H1 (cell line): ENCODE measurements around the gene TBCA. TPM values are rescaled to one million over a fixed set of nuclear protein-coding genes. Genes with fewer than 3 reads are reported as not detected.

Experiments used
- CTCF ChIA-PET: fragments of 300-600 bp; sonication (Branson Sonifier 250); formaldehyde crosslinking; loops from one replicate; lab custom pipeline; 2021; ENCODE audit not compliant: partially characterized antibody; lab: Charles Lee
- POLR2A ChIA-PET: fragments of 300-600 bp; sonication (Branson Sonifier 250); formaldehyde crosslinking; loops from one replicate; lab custom pipeline; 2021; ENCODE audit warnings: inconsistent platforms; ENCODE audit not compliant: partially characterized antibody; lab: Charles Lee
- DNase-seq, 2 experiments: peaks; one replicate each; pipeline versions ENCODE4 v3.0.0 to v3.0.0-alpha.2; 2010 to 2022; ENCODE audit warnings: low spot score in 2 of 2, low read depth in 1 of 2, mixed read lengths in 1 of 2
- FAIRE-seq: peaks from 2 replicates; lab custom pipeline; 2011; peaks lifted over from hg19 to GRCh38; lab: Jason Lieb, UNC
- H2AFZ ChIP-seq: 2 replicates; pipeline ENCODE4 v1.8.1; 2012; ENCODE audit warnings: low read length, inconsistent platforms
- H2AK5ac ChIP-seq: 2 replicates; pipeline ENCODE4 v1.6.1; 2013; ENCODE audit warnings: low read depth, low read length
- H2BK120ac ChIP-seq: replicated peaks from 2 replicates; pipeline ENCODE3; 2013; ENCODE audit warnings: low read depth, low read length, inconsistent platforms
- H2BK12ac ChIP-seq: 2 replicates; pipeline ENCODE4 v1.6.1; 2013; ENCODE audit warnings: low read depth, low read length
- H2BK15ac ChIP-seq: 2 replicates; pipeline ENCODE4 v1.6.1; 2013; ENCODE audit warnings: low read length
- H2BK20ac ChIP-seq: 2 replicates; pipeline ENCODE4 v1.6.1; 2013; ENCODE audit warnings: low read length
- H2BK5ac ChIP-seq: 2 replicates; pipeline ENCODE4 v1.6.1; 2013; ENCODE audit warnings: low read depth, low read length
- H3K14ac ChIP-seq: 2 replicates; pipeline ENCODE4 v1.6.1; 2013; ENCODE audit warnings: inconsistent platforms; ENCODE audit not compliant: insufficient read length
- H3K18ac ChIP-seq: 2 replicates; pipeline ENCODE4 v1.6.1; 2013; ENCODE audit warnings: low read length; ENCODE audit errors: extremely low read depth
- H3K23ac ChIP-seq: 2 replicates; pipeline ENCODE4 v1.6.1; 2013; ENCODE audit warnings: inconsistent platforms; ENCODE audit not compliant: insufficient read length
- H3K23me2 ChIP-seq: 2 replicates; pipeline ENCODE4 v1.6.1; 2013; ENCODE audit warnings: low read depth, low read length
- H3K27ac ChIP-seq: 2 replicates; pipeline ENCODE4 v1.6.1; 2011; ENCODE audit warnings: low read depth, low read length, inconsistent platforms
- H3K27me3 ChIP-seq, 4 experiments: replicated peaks in 1 of 4; 1 replicate in 1 of 4; 2 replicates in 3 of 4; pipeline versions ENCODE4 v1.6.1 to v1.8.1; 2011 to 2013; ENCODE audit warnings: low read length in 3 of 4, mild to moderate bottlenecking in 3 of 4, inconsistent platforms in 2 of 4, mixed read lengths in 2 of 4, moderate library complexity in 1 of 4; ENCODE audit not compliant: control insufficient read depth in 3 of 4, insufficient read depth in 3 of 4; ENCODE audit errors: extremely low read depth in 1 of 4
- H3K36me3 ChIP-seq, 4 experiments: 2 replicates each; pipeline versions ENCODE4 v1.6.1 to v1.8.1; 2011 to 2013; ENCODE audit warnings: mild to moderate bottlenecking in 4 of 4, low read length in 3 of 4, moderate library complexity in 2 of 4, control low read depth in 1 of 4, inconsistent platforms in 1 of 4; ENCODE audit not compliant: insufficient read depth in 4 of 4, control insufficient read depth in 2 of 4
- H3K4ac ChIP-seq: replicated peaks from 2 replicates; pipeline ENCODE3; 2013; ENCODE audit warnings: low read length, low read depth, mixed read lengths, inconsistent platforms; ENCODE audit not compliant: insufficient read length
- H3K4me1 ChIP-seq, 4 experiments: replicated peaks in 1 of 4; 1 replicate in 1 of 4; 2 replicates in 3 of 4; pipeline versions ENCODE4 v1.6.1 to v1.8.1; 2011 to 2013; ENCODE audit warnings: low read length in 3 of 4, inconsistent platforms in 2 of 4, mixed read lengths in 1 of 4; ENCODE audit not compliant: insufficient read depth in 4 of 4, control insufficient read depth in 3 of 4
- H3K4me2 ChIP-seq, 2 experiments: 2 replicates each; pipeline versions ENCODE4 v1.6.1 to v1.8.1; 2011 to 2013; ENCODE audit warnings: low read depth in 2 of 2, low read length in 2 of 2, control low read depth in 1 of 2, inconsistent platforms in 1 of 2, mild to moderate bottlenecking in 1 of 2; ENCODE audit not compliant: insufficient read depth in 1 of 2
- H3K4me3 ChIP-seq, 4 experiments: fragments of 200-600, 300-600 bp in 1 of 4; sonication (generic), shearing (Covaris generic), sonication (Bioruptor Twin) in 1 of 4; 2 replicates each; pipeline versions ENCODE4 v1.5.1 to v1.8.1; 2011 to 2016; ENCODE audit warnings: low read length in 4 of 4, low read depth in 3 of 4, control low read depth in 2 of 4, inconsistent platforms in 2 of 4, mild to moderate bottlenecking in 2 of 4, mixed read lengths in 1 of 4, moderate library complexity in 1 of 4; ENCODE audit not compliant: insufficient read depth in 2 of 4; ENCODE audit errors: extremely low read depth in 1 of 4
- H3K56ac ChIP-seq: replicated peaks from 2 replicates; pipeline ENCODE3; 2013; ENCODE audit warnings: low read depth, mild to moderate bottlenecking, mixed read lengths, low read length, inconsistent platforms; ENCODE audit not compliant: insufficient read length
- H3K79me1 ChIP-seq: 2 replicates; pipeline ENCODE4 v1.6.1; 2013; ENCODE audit warnings: low read depth, low read length, control low read depth
- H3K79me2 ChIP-seq, 2 experiments: 2 replicates each; pipeline versions ENCODE4 v1.6.1 to v1.8.1; 2012 to 2013; ENCODE audit warnings: low read length in 2 of 2, mild to moderate bottlenecking in 2 of 2, inconsistent platforms in 1 of 2; ENCODE audit not compliant: insufficient read depth in 2 of 2, control insufficient read depth in 1 of 2
- H3K9ac ChIP-seq, 4 experiments: replicated peaks in 1 of 4; 1 replicate in 1 of 4; 2 replicates in 3 of 4; pipeline versions ENCODE4 v1.6.1 to v1.8.1; 2011 to 2013; ENCODE audit warnings: low read depth in 3 of 4, low read length in 3 of 4, control low read depth in 2 of 4, mild to moderate bottlenecking in 2 of 4, moderate library complexity in 2 of 4, inconsistent platforms in 1 of 4; ENCODE audit errors: extremely low read depth in 1 of 4
- H3K9me3 ChIP-seq, 2 experiments: 2 replicates each; pipeline versions ENCODE4 v1.6.1 to v1.8.1; 2012 to 2013; ENCODE audit warnings: mild to moderate bottlenecking in 2 of 2, moderate library complexity in 2 of 2, control low read depth in 1 of 2, inconsistent platforms in 1 of 2, low read depth in 1 of 2, low read length in 1 of 2, mixed read lengths in 1 of 2; ENCODE audit not compliant: insufficient read depth in 2 of 2
- H4K20me1 ChIP-seq, 2 experiments: replicated peaks in 1 of 2; 2 replicates each; pipeline versions ENCODE3 to v1.8.1; 2011 to 2013; ENCODE audit warnings: inconsistent platforms in 2 of 2, low read length in 2 of 2, mild to moderate bottlenecking in 1 of 2; ENCODE audit not compliant: insufficient read depth in 2 of 2, control insufficient read depth in 1 of 2
- H4K5ac ChIP-seq: 2 replicates; pipeline ENCODE4 v1.6.1; 2013; ENCODE audit warnings: low read length, low read depth, mixed read lengths, inconsistent platforms; ENCODE audit not compliant: insufficient read length
- H4K8ac ChIP-seq: 2 replicates; pipeline ENCODE4 v1.8.0; 2013; ENCODE audit warnings: mild to moderate bottlenecking, moderate library complexity, low read length, inconsistent platforms; ENCODE audit not compliant: insufficient read depth; ENCODE audit errors: extremely low read depth
- H4K91ac ChIP-seq: replicated peaks from 2 replicates; pipeline ENCODE3; 2013; ENCODE audit warnings: low read length, mixed read lengths, inconsistent platforms; ENCODE audit not compliant: insufficient read length
- BCL11A ChIP-seq, 2 experiments: IDR thresholded peaks; one replicate each; pipeline ENCODE4 v1.6.1; 2011; ENCODE audit warnings: low read depth in 2 of 2, low read length in 2 of 2, mild to moderate bottlenecking in 2 of 2
- E2F6 ChIP-seq: IDR thresholded peaks from 2 replicates; pipeline ENCODE4 v1.6.1; 2012; ENCODE audit warnings: inconsistent platforms
- GABPA ChIP-seq: IDR thresholded peaks from 2 replicates; pipeline ENCODE4 v1.6.1; 2011; ENCODE audit warnings: mild to moderate bottlenecking, low read length, moderate library complexity, borderline replicate concordance; ENCODE audit not compliant: insufficient read depth
- MAFK ChIP-seq: IDR thresholded peaks from 2 replicates; pipeline ENCODE4 v1.6.1; 2012; ENCODE audit warnings: low read depth, mild to moderate bottlenecking, improper control_type of control experiment, low read length
- NRF1 ChIP-seq: IDR thresholded peaks from 2 replicates; pipeline ENCODE4 v1.6.1; 2011; ENCODE audit warnings: mild to moderate bottlenecking, low read depth, low read length, improper control_type of control experiment
- SIX5 ChIP-seq: IDR thresholded peaks from 2 replicates; pipeline ENCODE4 v1.6.1; 2011; ENCODE audit warnings: mild to moderate bottlenecking, low read depth, low read length
- SP2 ChIP-seq: IDR thresholded peaks from 2 replicates; pipeline ENCODE4 v1.6.1; 2012; ENCODE audit warnings: mild to moderate bottlenecking, low read length, inconsistent platforms
- TAF7 ChIP-seq: optimal IDR thresholded peaks from 2 replicates; pipeline ENCODE3; 2011; ENCODE audit warnings: low read depth, mild to moderate bottlenecking, inconsistent platforms, low read length, moderate library complexity, borderline replicate concordance
- WGBS, 2 experiments: shearing (Covaris generic) in 1 of 2; methylation state at CpG; one replicate each; pipeline versions ENCODE4 v1.1.6 to v1.1.7; 2013 to 2015; ENCODE audit warnings: low lambda C conversion rate in 2 of 2, mixed read lengths in 2 of 2, inconsistent platforms in 1 of 2, low coverage in 1 of 2, missing lambda C conversion rate in 1 of 2; ENCODE audit not compliant: insufficient replicate concordance in 2 of 2, insufficient coverage in 1 of 2, insufficient read length in 1 of 2; ENCODE audit errors: extremely low coverage in 1 of 2, missing lambda C conversion rate in 1 of 2; 5-methylcytosine and 5-hydroxymethylcytosine counted together
- polyA plus RNA-seq, 7 experiments: library from polyadenylated mRNA; depleted of rRNA in 3 of 7; stranded (reverse) in 5 of 7; unstranded in 2 of 7; fragments of >200 nt in 5 of 7; fragments of 200-250 nt in 2 of 7; gene quantifications; 1 replicate in 5 of 7; 2 replicates in 1 of 7; 4 replicates in 1 of 7; pipeline versions ENCODE4 v1.2.1 to v1.2.3, GENCODE V29; 2011 to 2013; ENCODE audit warnings: missing spikeins in 2 of 7, mixed read lengths in 2 of 7
- total RNA-seq: library from RNA; stranded (reverse); fragmentation: NEBNext Ultra II Directional; extraction: Animal tissue kit (Norgen Biotek cat#: 25700); gene quantifications from 2 replicates; pipeline ENCODE4 v1.2.1, GENCODE V29; 2021

TBCA gene
- total and polyA plus RNA-seq, 2 of the 8 experiments (the other 6 are each of a cell fraction or from before 2014, with no cell fraction given) = 55.7 to 320 TPM

- H3K4ac ChIP-seq = no peak overlapping the region
- no peak overlapping the region for H3K4me3 ChIP-seq
- no peak for FAIRE-seq
- no peaks in the 10 kb centered on the region; a peak in 1 of 7 replicates for H3K4me1 ChIP-seq
- no peak overlapping the region for H2AFZ ChIP-seq
- no peak overlapping the region for H4K8ac ChIP-seq
- WGBS, 2 experiments = 89% methylated on average over 3 of the region's 3 CpGs; no CpG with 5 or more reads in 1 of the 2 experiments
- DNase-seq = no peak
- H2BK120ac ChIP-seq = no peak overlapping the region
- H3K9me3 ChIP-seq = no peaks in the 10 kb centered on the region; a peak in 1 of 4 replicates
- no peak overlapping the region for H2AK5ac ChIP-seq
- no peak overlapping the region for H3K4me2 ChIP-seq
- H3K79me2 ChIP-seq = peaks cover 0 to 39% of the 10 kb centered on the region in 2 experiments; a peak in 2 of 4 replicates
- H3K27me3 ChIP-seq = no peaks in the 10 kb centered on the region
- no peak overlapping the region for H3K18ac ChIP-seq
- H4K20me1 ChIP-seq = no peaks in the 10 kb centered on the region
- no peak overlapping the region for H2BK20ac ChIP-seq
- no peak overlapping the region for H3K23ac ChIP-seq
- no peak overlapping the region for H3K9ac ChIP-seq
- H2BK12ac ChIP-seq = no peak overlapping the region
- CTCF ChIA-PET = interaction anchor here (1.3 kb wide), 1 partner anchor 11 kb away, joined by 3 read pairs; no protein-coding TSS in a partner anchor
- no peak overlapping the region for H3K27ac ChIP-seq
- H3K36me3 ChIP-seq = peaks cover 0 to 14% (median 1%) of the 10 kb centered on the region in 4 experiments; a peak in 3 of 8 replicates
- no peak overlapping the region for H4K91ac ChIP-seq
- no peaks in the 10 kb centered on the region for H3K79me1 ChIP-seq
- no peak overlapping the region for H3K14ac ChIP-seq
- H4K5ac ChIP-seq = no peak overlapping the region
- no peak overlapping the region for H2BK15ac ChIP-seq
- H2BK5ac ChIP-seq = no peak overlapping the region
- POLR2A ChIA-PET = no interaction called here
- H3K23me2 ChIP-seq = no peaks in the 10 kb centered on the region
- H3K56ac ChIP-seq = no peak overlapping the region
- TF ChIP-seq GABPA (no peak), E2F6 (no peak), SIX5 (no peak), SP2 (no peak), MAFK (no peak), BCL11A (IDR thresholded peaks at IDR 0.05; ENCODE audit: low read depth in 2 of 2, low read length in 2 of 2) (no peak), TAF7 (no peak), NRF1 (no peak)
- TF ChIP-seq, all 59 proteins: peak for 0
Observed at GRCh38 chr5:77693913-77694312, 82.2 kb downstream of the TBCA start.
